Ovary (tissue), 3 donors: ENCODE results near the gene COL26A1.

ENCODE experiments used
- EP300 ChIP-seq: sonication (generic); formaldehyde crosslinking; IDR thresholded peaks from one replicate; pipeline ENCODE4 v1.6.1; 2017; ENCODE audit warnings: antibody characterized with exemption
- POLR2A ChIP-seq: fragments of 450-650 bp; IDR thresholded peaks from one replicate; pipeline ENCODE4 v1.6.1; 2017; ENCODE audit warnings: antibody characterized with exemption, mild to moderate bottlenecking, moderate library complexity
- TF ChIP-seq, protein P1 (sequence below), 3 donors: fragments of 450-650 bp in 2 of 3; fragments of 200-600 bp in 1 of 3; IDR thresholded peaks; one replicate each; pipeline versions ENCODE4 v1.5.1 to v1.8.0; 2016 to 2022; ENCODE audit warnings: antibody characterized with exemption in 3 of 3, mild to moderate bottlenecking in 1 of 3
- donor health status: DM: no; HTN: no; CAD: no.

DNA sequence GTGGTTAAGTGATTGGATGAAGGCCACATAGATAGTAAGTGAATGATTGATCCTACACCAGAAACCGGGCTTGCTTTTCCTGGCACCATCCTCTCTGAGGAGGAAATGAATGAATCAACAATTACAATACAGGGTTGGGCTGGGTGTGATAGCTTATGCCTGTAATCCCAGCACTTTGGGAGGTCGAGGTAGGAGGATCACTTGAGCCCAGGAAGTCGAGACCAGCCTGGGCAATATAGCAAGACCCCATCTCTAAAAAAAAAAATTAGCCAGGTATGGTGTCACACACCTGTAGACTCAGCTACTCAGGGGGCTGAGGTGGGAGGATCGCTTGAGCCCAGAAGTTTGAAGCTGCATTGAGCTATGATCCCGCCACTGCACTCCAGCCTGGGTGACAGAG is 111.5 kb downstream of the COL26A1 start:
- TF ChIP-seq EP300, result no peak
- TF ChIP-seq, protein P1, sequence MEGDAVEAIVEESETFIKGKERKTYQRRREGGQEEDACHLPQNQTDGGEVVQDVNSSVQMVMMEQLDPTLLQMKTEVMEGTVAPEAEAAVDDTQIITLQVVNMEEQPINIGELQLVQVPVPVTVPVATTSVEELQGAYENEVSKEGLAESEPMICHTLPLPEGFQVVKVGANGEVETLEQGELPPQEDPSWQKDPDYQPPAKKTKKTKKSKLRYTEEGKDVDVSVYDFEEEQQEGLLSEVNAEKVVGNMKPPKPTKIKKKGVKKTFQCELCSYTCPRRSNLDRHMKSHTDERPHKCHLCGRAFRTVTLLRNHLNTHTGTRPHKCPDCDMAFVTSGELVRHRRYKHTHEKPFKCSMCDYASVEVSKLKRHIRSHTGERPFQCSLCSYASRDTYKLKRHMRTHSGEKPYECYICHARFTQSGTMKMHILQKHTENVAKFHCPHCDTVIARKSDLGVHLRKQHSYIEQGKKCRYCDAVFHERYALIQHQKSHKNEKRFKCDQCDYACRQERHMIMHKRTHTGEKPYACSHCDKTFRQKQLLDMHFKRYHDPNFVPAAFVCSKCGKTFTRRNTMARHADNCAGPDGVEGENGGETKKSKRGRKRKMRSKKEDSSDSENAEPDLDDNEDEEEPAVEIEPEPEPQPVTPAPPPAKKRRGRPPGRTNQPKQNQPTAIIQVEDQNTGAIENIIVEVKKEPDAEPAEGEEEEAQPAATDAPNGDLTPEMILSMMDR (IDR thresholded peaks at IDR 0.05), result no peak
- TF ChIP-seq POLR2A, result no peak
